Stimulated activated naive CD8-positive, alpha-beta T cell treated with anti-CD3 and anti-CD28 coated beads, Interleukin-15, amount 100 ng/mL, for 72 hours (primary cell): Measurements from ENCODE around the gene LAMA3.

Source experiments
- ATAC-seq: fragments of 150-1000 bp; cut with Tn5 transposase; 2 replicates; pipeline ENCODE4 v1.10.0; 2021; ENCODE audit warnings: mild to moderate bottlenecking, moderate library complexity
- DNase-seq, 2 donors: peaks; one replicate each; pipeline ENCODE4 v3.0.0; 2021 to 2022
- H3K27ac Mint-ChIP-seq, 2 donors: one replicate each; pipeline ENCODE4 v1.8.0; 2022; ENCODE audit warnings: mild to moderate bottlenecking in 2 of 2, mixed read lengths in 2 of 2, moderate library complexity in 2 of 2
- H3K27me3 Mint-ChIP-seq: one replicate; pipeline ENCODE4 v1.8.0; 2022; ENCODE audit warnings: mixed read lengths
- H3K4me1 Mint-ChIP-seq: one replicate; pipeline ENCODE4 v1.8.0; 2022; ENCODE audit warnings: mild to moderate bottlenecking, mixed read lengths
- H3K4me3 Mint-ChIP-seq, 2 donors: one replicate each; pipeline ENCODE4 v1.8.0; 2022; ENCODE audit warnings: mild to moderate bottlenecking in 2 of 2, mixed read lengths in 2 of 2, moderate library complexity in 1 of 2
- H3K9me3 Mint-ChIP-seq, 2 donors: one replicate each; pipeline ENCODE4 v1.8.0; 2022; ENCODE audit warnings: mixed read lengths in 2 of 2

LAMA3 gene

DNA sequence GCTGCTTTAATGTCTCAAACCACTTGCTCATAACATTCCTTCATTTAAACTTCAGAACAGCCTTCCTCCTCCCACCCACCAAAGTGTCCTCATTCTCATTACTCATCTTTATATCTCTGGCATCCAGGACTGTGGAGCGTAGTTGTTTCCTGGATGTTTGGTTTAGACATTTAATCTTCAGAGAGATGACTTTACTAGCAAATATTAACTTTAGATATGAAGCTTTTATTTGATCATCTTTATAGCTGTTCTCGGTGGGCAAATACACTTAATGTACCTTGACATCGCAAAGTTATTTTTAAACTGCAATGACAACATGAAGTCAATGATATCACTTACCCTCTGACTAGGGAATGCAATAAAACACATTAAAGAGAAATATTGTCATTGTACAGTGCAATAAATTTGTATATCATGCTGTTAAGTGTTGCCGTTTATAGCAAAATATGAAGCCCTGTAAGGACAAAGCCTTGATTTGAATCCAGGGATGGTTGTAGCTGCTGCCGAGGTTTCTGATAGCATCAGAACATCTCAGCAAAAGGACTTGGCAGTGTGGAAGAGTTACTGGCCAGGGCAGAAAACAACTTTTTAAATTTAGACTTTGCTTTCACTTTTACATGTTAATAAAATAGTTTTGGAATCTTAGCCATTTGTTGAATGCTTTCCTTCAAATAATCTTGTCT lies 4.6 kb upstream of the LAMA3 start:
- no peak for DNase-seq

DNA sequence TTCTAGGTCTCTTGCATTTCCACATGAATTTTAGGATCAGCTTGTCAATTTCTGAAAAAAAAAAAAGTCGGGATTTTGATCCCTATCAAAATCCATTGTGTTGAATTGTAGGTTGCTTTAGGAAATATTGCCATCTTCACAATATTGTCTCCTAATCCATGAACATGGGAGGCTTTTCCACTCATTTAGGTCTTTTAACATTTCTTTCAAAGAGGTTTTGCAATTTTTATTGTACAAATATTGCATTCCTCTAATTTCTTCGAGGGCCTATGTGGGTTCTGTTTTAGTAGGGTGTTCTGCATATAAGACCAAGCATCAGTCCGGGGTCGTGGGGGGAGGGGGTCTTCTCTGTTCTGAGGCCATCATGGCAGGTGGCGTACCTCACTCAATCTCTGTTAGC lies 725 bp upstream of the LAMA3 start:
- H3K4me1 Mint-ChIP-seq = peaks cover 12% of the 10 kb centered on the region
- H3K9me3 Mint-ChIP-seq = no peaks in the 10 kb centered on the region
- ATAC-seq = no peak
- no peak overlapping the region for H3K27ac Mint-ChIP-seq
- H3K27me3 Mint-ChIP-seq = peaks cover 70% of the 10 kb centered on the region
- no peak overlapping the region for H3K4me3 Mint-ChIP-seq
- no peak for DNase-seq

More for the DNA sequence above, 4.6 kb upstream of the LAMA3 start:
- Mint-ChIP-seq H3K9me3 (no peaks in the 10 kb centered on the region), H3K27ac (peak overlapping the region in 1 of 2 donors; percentile 42), H3K27me3 (peaks cover 44% of the 10 kb centered on the region), H3K4me1 (peaks cover 6% of the 10 kb centered on the region), H3K4me3 (no peak overlapping the region)
- ATAC-seq = no peak

DNA sequence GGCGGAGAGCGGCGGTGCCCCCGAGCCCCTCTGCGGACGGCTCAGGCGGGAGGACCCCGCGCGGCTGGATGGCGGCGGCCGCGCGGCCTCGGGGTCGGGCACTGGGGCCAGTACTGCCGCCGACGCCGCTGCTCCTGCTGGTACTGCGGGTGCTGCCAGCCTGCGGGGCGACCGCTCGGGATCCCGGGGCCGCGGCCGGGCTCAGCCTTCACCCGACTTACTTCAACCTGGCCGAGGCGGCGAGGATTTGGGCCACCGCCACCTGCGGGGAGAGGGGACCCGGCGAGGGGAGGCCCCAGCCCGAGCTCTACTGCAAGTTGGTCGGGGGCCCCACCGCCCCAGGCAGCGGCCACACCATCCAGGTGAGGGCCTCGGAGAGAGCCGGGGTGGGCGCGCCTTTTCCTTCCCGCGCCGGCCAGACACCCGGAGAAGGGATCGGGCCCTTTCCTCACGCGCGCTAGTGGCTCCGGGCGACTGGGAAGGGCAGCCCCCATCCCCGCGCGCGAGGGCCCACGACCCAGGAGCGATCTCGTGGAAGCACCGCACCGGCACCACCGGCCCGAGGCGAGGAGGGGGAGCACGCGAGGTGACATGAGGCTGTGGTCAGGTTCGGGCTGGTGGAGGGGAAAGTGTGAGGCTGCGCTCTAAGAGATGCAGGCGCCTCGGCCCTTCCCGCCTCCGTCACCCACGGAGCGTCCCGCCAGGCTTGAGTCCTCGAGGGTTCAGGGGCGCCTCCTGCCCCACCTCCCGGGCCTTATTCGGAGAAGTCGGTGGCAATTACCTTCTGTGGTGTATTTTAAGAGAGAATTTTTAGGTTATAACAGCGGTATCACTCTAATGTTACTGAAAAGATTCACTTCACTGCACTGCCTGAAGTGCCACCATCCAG lies 607 bp downstream of the LAMA3 start:
- H3K27ac Mint-ChIP-seq = no peak overlapping the region
- peaks cover 12% of the 10 kb centered on the region for H3K4me1 Mint-ChIP-seq
- peak overlapping the region; percentile 27 to 63 for H3K4me3 Mint-ChIP-seq
- no peaks in the 10 kb centered on the region for H3K9me3 Mint-ChIP-seq
- H3K27me3 Mint-ChIP-seq = peaks cover 67% of the 10 kb centered on the region
- ATAC-seq (peak; percentile 67), DNase-seq (peak; percentile 12 to 25)

DNA sequence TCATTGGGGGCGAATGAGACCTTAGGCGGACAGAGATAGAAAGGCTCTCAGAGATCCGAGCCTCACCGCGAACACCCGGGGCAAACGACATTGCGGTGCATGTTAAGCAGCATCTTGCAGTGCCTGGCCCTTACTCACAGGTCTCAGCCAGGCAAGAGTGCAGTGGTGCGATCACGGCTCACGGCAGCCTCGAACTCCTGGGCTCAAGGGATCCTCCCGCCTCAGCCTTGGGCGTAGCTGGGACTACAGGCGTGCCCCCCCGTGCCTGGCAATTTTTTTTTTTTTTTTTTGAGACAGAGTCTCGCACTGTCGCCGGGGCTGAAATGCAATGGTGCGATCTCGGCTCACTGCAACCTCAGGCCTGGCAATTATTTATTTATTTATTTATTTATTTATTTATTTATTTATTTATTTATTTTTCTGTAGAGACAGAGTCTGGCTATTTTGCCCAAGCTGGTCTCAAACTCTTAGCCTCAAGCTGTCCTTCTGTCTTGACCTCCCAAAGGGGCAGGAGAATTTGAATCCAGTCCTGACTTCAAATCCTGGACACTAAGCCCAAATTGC lies 1.3 kb downstream of the LAMA3 start:
- Mint-ChIP-seq H3K9me3 (no peaks in the 10 kb centered on the region), H3K27ac (no peak overlapping the region), H3K4me3 (peak overlapping the region; percentile 27 to 63), H3K27me3 (peaks cover 67% of the 10 kb centered on the region), H3K4me1 (peaks cover 12% of the 10 kb centered on the region)
- peak; percentile 4 for ATAC-seq
- no peak for DNase-seq

DNA sequence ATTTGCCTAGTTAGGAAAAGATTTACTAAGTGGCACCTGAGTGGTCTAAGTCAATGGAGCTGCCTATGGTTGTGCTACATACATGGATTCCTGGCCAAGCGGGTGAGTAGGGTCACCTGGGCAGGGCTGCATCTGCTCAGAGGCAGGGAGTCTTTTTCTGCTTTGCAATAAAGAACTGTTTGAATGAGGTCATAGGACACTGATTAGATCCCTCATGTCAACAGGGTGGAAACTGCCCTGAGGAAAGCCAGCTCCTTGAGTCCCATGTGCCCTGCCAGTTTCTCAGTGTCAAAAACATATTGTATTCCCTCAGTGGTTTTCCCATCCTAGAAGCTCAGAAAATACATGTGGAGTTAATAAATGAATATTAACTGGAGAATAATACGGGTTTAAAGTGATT lies 4.6 kb downstream of the LAMA3 start:
- Mint-ChIP-seq H3K27me3 (peaks cover 37% of the 10 kb centered on the region), H3K27ac (peak overlapping the region in 1 of 2 donors; percentile 17), H3K4me1 (peaks cover 13% of the 10 kb centered on the region), H3K4me3 (no peak overlapping the region), H3K9me3 (no peaks in the 10 kb centered on the region)
- DNase-seq (no peak), ATAC-seq (no peak)

DNA sequence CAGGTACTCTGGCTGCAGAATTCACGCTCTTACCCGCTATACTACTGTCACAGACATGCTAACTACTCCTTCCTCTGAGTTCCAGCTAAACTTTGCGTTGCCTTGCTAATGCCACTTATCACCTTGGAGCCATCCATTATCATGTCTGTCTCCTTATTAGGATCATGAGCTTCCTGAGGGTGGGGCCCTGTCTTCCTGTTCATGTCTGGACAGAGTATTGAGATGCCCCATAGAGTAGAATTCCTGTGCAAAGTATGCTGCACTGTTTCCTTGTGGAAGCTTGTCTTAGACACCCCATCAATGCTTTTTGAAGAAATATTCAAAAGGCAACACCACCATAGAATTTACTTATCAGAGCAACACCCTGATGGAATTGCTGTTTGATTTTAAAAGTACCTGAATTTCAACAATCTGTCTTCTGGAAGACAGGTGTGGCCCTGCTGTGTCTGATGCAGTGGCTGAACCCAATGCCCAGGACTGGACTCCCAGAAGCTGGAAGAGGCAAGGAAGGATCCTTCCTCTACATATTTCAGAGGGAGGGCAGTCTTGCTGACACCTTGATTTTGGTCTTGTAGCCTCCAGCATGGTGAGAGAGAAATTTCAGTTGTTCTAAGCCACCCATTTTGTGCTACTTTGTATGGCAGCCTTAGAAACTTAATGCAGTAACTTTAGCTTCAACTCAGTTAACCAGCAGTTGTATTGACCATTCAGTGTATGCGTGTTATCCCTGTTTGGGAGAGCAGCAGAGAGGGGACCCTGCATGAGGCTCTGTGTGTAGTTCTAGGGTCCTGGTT lies 5.6 kb downstream of the LAMA3 start:
- ATAC-seq = no peak
- no peak for DNase-seq
- H3K4me3 Mint-ChIP-seq = no peak overlapping the region
- H3K9me3 Mint-ChIP-seq = no peaks in the 10 kb centered on the region
- no peak overlapping the region for H3K27ac Mint-ChIP-seq
- H3K4me1 Mint-ChIP-seq = peaks cover 13% of the 10 kb centered on the region
- H3K27me3 Mint-ChIP-seq = peaks cover 31% of the 10 kb centered on the region

DNA sequence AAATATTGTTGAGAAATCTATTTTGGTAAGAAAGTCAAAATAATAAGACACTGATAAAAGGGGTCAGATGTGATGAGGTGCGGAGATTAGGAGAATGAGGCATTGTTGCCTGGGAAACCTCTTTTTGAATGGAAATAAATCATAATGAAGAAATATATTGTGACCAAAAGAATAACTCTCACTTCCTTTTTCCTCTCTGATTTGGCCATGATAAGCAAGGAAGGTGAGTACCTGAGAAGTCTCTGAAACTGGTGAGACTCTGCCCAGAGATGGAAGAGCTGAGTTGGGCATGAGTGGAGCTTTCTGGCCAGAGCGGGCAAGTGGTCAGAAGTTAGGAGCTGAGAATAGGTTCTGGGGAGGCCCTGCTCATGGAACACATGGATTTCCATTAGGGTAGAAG lies 11.8 kb downstream of the LAMA3 start:
- H3K4me3 Mint-ChIP-seq = no peak overlapping the region
- H3K27ac Mint-ChIP-seq = no peak overlapping the region
- peaks cover 7% of the 10 kb centered on the region for H3K4me1 Mint-ChIP-seq
- ATAC-seq (no peak), DNase-seq (no peak)
- no peaks in the 10 kb centered on the region for H3K9me3 Mint-ChIP-seq
- peaks cover 21% of the 10 kb centered on the region for H3K27me3 Mint-ChIP-seq

DNA sequence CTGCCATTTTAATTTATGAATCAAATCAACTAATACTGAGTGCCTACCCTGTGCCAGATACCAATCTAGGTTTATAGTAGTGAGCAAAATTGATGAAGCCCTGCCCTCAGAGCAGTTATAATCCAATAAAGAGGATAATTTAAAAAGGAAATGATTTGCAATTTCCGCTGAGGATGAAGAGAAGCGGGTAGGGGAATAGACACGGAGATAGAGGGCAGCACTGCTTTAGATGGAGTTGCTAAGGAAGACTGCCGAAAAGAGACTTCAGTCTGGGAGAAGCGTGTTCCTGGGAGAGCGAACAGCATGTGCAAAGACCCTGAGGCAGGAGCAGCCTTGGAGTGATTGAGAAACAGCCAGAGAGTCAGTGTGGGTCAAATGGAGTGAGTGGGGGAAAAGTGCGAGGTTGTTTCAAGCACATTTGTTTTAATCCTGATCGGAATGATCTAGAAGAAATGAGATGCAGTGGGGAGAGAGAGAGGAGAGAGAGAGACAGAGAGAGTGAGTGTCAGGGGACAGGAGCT lies 12.4 kb downstream of the LAMA3 start:
- H3K4me1 Mint-ChIP-seq = peaks cover 7% of the 10 kb centered on the region
- H3K27ac Mint-ChIP-seq = no peak overlapping the region
- no peak for DNase-seq
- H3K27me3 Mint-ChIP-seq = peaks cover 21% of the 10 kb centered on the region
- H3K9me3 Mint-ChIP-seq = no peaks in the 10 kb centered on the region
- H3K4me3 Mint-ChIP-seq = no peak overlapping the region
- ATAC-seq = no peak

DNA sequence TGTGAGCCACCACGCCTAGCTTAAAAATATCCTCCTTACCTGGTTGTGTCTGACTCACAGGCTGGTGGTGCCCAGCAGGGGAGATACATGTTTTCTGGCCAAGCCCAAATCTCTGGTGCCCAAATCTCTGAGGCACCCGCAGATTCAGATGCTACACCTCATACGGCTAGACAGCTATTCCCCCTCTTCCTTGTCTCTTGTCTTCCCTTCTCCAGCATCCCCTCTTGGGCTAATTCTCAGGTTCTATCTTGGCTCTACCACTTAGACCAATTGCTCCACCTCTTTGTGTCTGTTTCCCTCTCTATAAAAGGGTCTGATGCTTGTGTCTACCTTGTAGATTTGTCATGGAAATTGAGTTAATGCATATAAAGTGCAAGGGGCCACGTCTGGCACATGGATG lies 13.4 kb downstream of the LAMA3 start:
- no peak for ATAC-seq
- Mint-ChIP-seq H3K27ac (no peak overlapping the region), H3K27me3 (peaks cover 21% of the 10 kb centered on the region), H3K4me1 (peaks cover 7% of the 10 kb centered on the region), H3K9me3 (no peaks in the 10 kb centered on the region), H3K4me3 (no peak overlapping the region)
- DNase-seq = no peak

DNA sequence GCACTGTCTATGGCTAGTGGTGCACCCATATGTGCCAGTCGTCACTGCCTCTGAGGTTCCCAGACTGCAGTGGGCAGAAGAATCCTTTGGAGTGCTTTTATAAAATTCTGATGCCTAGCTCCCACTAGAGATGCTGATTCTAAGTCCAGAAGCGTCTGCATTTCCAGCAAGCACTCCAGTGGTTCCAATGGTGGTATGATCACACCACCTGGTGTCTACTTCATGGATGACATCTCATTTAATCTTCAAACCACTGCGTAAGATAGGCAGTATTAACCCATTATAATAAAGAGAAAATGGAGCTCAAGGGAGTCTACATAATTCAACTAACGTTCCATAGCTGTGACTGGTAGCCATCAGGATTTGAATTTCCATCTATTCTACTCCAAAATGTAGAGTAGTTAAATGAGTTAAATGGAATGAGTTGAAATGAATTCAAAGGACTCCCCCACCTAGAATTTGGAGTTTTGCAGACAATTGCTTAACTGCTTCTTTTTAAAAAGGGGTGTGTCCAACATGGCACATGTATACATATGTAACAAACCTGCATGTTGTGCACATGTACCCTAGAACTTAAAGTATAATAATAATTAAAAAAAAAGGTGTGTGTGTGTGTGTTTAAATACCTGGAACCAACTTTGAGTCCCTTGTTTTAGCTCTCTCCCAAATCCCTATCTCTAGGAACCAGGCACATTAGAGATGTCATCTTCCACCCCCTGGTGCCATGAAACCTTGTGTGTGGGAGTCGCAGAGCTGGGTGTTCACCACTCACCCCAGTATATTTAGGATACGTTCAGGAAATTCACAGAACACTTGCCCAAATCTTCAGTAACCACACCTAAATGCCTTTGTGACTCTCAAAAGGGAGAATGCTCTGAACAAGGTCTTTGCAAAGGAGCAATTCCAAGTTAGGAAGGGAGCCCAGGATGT lies 14.1 kb downstream of the LAMA3 start:
- Mint-ChIP-seq H3K4me3 (no peak overlapping the region), H3K4me1 (peaks cover 7% of the 10 kb centered on the region), H3K9me3 (no peaks in the 10 kb centered on the region), H3K27me3 (peaks cover 21% of the 10 kb centered on the region), H3K27ac (no peak overlapping the region)
- ATAC-seq = peak; percentile 81
- DNase-seq = no peak

DNA sequence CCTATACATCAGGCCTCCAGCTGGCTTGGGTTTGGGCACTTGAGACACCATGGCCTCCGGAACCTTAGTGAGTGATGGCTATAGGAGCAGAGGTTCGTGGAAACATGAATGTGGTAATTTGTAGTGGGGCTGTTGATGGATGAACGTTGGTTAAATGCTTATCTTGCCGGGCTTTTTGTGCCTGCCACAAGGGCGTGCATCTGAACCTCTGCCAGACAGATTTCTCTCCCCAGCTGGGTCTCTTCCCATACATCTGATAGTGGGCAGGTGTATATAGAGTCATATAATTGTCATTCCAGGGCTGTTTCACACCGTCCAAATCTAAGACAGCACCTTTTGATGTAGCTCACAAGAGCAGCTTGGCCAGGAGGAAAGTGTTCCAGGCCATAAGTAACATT lies 14.7 kb downstream of the LAMA3 start:
- no peak for DNase-seq
- Mint-ChIP-seq H3K27ac (no peak overlapping the region), H3K9me3 (no peaks in the 10 kb centered on the region), H3K27me3 (peaks cover 21% of the 10 kb centered on the region), H3K4me1 (peaks cover 2% of the 10 kb centered on the region), H3K4me3 (no peak overlapping the region)
- ATAC-seq = no peak

DNA sequence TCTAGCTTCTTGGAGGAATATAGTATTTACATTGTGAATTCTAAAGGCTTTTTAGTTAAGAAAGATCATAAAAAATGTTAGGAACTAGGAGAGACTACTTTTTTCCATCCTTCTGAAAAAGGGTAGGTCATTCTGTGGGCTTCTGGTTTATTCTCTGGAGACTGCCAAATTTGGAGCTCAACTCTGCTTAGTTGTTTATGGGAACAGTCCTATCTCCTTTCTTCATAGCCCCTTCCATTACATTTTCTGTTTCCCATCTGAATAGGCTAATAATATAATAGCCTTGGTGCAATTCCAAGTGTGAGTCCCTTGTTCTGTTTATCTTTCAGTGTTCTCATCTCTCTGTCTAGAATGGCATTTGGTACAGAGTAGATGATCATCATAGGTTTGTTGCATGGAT lies 15.6 kb downstream of the LAMA3 start:
- Mint-ChIP-seq H3K4me3 (no peak overlapping the region), H3K4me1 (no peaks in the 10 kb centered on the region), H3K27me3 (peaks cover 21% of the 10 kb centered on the region), H3K9me3 (peaks cover 0 to 5% of the 10 kb centered on the region in 2 donors), H3K27ac (no peak overlapping the region)
- ATAC-seq (no peak), DNase-seq (no peak)

DNA sequence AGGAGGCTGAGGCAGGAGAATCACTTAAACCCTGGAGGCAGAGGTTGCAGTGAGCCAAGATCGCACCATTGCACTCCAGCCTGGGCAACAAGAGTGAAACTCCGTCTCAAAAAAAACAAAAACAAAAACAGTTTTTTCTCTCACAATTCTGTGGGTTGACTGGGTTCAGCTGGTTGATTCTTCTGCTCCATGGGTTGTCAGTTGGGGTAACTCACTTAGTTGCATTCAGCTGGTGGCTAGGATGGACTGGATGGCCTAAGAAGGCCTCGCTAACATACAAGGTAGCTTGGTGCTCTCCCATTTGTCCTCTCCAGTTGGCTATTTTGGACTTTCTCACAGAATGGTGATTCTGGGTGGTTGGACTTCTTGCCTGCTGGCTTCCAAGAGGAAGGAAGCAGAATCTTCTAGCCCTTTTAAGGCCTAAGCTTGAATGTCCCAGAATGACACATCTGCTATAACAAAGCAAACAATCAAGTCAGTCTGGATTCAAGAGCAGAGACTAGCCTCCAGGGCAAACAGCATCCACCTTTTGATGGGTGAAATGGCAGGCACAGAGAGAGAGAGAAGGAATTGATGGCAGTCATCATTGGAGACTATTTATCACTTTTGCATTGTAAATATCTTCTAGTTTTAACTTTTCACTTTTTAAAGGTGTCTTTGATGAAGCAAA lies 17.9 kb downstream of the LAMA3 start:
- Mint-ChIP-seq H3K27me3 (peaks cover 8% of the 10 kb centered on the region), H3K4me3 (no peak overlapping the region), H3K27ac (no peak overlapping the region), H3K4me1 (peaks cover 1% of the 10 kb centered on the region), H3K9me3 (peaks cover 0 to 7% of the 10 kb centered on the region in 2 donors)
- no peak for DNase-seq
- no peak for ATAC-seq

DNA sequence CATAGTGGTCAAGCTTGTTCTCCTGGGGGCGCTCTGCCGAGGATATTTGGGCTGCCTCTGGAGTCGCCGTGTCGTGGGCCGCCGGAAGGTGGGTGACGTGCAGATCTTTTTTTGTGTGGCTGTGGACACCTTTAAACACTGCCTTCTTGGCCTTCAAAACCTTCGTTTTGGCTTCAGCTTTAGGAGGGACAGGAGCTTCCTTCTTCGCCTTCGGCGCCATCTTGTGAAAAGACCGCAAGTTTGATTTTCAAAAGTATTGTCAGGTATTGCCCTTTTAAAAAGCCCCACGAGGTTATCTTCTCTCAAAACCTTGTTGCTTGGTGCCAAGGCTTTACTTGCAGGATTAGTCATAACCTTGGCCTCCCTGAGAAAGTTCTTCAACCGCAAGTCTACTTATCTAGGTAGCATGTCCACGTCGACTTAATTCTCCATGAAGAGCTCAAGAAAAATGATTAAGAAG lies 20.8 kb downstream of the LAMA3 start:
- DNase-seq (no peak), ATAC-seq (no peak)
- Mint-ChIP-seq H3K4me3 (no peak overlapping the region), H3K4me1 (peaks cover 15% of the 10 kb centered on the region), H3K27ac (no peak overlapping the region), H3K9me3 (peaks cover 0 to 7% of the 10 kb centered on the region in 2 donors), H3K27me3 (no peaks in the 10 kb centered on the region)
